Ammon's horn (tissue), 1 donor: ENCODE results near the gene CHAF1A.

Experiments used
- DNase-seq: peaks from one replicate; pipeline ENCODE4 v3.0.0-alpha.2; 2016; ENCODE audit warnings: low spot score

CHAF1A gene

GRCh38 chr19:4456843-4457653 lies 54.6 kb downstream of the CHAF1A start:
- DNase-seq = no peak

DNA sequence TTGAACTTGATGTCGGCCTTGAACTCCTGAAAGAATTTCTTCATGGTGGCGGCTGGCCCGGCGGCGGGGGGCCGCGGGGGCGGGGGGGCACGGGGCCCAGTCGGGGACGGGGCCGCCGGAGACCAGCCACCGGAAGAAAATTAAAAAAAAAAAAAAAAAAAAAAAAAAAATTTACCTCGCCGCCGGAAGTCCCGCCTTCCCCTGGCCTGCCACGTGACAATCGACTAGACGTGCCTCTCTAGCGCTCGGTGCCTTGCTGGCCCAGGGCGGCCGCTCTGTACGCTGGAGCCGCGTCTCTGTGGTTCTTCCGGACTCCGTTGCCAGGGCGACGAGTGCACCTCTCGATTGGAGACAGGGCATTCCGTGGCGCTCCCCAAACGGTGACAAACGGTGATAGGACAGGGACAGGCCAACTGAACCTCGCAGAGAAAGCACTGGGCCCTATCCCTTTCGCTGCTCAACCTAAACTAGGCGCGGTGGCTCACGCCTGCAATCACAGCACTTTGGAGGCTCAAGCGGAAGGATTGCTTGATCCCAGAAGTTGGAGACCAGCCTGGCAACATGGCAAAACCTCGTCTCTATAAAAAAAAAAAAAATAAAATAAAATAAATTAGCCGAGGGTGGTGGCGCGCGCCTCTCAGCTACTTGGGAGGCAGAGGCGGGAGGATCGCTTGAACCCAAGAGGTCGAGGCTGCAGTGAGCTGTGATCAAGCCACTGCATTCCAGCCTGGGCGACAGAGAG lies 55.4 kb downstream of the CHAF1A start, which contains the start of gene UBXN6:
Gene UBXN6 (minus strand): TSS at position 141 of the 742 bp plus-strand sequence. CDS start 97 bp downstream, at position 44.
- peak; percentile 99 for DNase-seq

DNA sequence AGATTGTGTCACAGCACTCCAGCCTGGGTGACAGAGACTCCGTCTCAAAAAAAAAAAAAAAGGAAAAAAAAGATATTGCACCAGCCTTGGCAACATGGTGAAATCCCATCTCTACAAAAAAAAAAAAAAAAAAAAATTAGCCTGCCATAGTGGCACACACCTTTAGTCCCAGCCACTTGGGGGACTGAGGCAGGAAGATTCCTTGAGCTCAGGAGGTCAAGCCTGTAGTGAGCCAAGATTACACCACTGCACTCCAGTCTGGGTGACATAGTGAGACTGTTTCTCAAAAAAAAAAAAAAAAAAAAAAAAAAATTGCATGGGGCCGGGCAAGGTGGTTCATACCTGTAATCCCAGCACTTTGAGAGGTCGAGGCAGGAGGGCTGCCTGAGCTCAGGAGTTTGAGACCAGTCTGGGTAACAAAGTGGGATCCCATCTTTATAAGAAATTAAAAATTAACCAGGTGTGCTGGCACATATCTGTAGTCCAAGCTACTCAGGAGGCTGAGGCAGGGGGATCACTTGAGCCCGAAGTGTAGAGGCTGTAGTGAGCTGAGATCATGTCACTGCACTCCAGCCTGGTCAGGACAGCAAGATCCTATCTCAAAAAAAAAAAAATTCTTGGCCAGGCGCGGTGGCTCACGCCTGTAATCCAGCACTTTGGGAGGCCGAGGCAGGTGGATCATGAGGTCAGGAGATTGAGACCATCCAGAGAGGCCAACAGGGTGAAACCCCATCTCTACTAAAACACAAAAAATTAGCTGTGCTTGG lies 62.6 kb downstream of the CHAF1A start:
- no peak for DNase-seq

- DNase-seq = no peak
Measured at GRCh38 chr19:4467835-4468234, 65.4 kb downstream of the CHAF1A start.

DNA sequence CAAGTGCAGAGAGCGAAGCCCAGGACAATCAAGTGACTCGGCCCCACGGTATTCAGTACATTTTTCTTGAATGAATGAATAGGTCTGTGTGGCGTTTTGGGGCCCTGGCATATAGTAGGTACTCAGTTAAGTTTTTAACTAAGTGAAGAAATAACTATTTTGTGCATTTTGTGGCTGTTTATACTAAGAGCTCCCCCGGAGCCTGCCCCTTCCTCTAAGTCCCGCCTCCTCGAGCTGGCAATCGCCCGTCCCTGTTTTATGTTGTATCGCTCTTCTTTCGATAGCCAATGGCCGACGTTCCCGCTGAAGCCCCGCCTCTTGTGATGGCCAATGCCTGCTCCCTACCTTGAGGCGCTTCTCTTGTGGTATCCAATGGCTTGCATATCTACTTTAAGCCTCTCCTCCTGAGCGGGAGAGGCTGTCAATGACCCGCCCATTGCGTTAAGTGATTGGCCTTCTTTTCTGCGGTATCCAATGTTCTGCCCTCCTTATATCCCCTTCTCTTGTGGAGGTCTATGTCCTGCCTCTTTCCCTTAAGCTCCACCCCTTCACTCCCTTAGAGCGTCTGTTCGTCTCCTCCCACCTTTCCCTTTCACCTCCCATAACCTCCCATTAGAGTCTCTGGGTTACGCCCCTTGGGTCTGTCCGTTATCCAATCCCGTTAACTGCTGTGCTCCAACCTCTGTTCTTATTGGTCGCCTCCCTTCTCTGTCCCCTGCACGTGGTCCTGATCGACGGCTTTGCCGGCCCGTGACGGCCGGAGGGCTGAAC lies 69.1 kb downstream of the CHAF1A start:
- peak; percentile 100 for DNase-seq

- no peak for DNase-seq
Measured at GRCh38 chr19:4472174-4472974, 69.9 kb downstream of the CHAF1A start, which contains the start of gene HDGFL2. TSS of gene HDGFL2 (plus strand) at chr19:4472297. CDS start at chr19:4472351, 54 bp downstream.

DNA sequence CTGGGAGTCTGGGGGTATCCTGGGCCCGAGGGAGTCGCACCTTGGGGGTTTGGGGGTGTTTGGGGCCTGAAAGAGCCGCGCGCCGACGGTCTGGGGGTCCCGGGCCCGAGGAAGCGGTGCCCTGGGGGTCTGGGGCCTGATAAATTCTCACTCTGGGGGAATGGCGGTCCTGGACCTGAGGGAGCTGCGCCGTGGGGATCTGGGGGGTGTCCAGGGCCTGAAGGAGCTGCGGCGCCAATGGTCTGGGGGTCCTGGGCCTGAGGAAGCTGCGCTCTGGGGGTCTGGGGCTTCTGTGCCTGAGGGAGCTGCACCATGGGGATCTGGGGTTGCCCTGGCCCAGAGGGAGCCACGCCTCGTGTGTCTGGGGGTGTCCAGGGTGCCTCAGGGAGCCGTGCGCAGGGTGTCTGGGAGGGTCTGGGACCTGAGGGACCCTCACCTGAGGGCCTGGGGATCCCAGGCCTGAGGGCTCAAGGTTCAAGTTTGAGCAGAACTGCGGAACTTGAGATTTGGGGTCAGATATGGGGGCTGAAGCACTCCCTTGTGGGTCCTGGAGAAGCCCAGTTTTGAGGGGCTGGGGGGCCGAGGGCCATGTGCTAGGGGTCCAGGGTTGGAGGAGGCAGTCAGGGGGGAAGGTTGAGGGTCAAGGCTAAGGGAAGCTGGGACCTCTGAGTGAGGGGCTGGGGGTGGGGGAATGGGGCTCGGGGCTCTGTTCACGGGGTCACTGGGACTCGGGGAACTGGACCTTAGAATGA lies 70.7 kb downstream of the CHAF1A start:
- no peak for DNase-seq

DNA sequence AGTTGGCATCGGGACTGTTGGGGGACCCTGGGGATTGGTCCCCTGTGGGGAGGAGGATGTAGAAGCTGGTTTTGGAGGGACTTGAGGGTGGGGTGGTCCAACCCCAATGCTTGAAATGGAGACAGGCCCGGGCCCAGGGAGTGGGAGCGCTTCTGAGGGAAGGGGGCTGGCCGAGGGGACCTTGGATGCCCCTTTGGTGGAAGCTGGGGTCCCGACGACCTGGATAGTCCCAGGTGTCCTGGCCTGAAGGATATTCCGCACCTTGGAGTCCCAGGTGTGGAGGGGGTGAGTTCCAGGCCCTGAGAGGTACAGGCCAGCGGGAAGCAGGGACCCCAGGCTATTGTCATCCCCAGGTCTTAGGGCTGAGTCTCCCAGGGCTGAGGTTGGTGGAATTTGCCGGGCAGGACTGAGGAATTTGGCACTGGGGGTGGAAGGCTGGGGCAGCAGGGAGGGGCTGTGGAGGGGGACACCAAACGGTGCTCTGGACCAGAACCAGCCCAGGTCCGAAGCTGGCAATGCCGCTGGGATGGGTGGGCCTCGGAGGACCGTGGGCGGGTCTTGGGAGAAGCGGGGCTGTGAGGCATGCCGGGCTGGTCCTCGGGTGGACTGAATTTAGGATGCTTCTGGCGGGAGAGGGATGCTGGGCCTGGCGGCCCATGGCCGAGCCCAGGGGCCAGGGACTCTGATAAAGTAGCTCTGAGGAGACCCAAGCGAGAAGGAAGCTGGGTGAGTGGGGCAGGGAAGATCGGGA lies 71.5 kb downstream of the CHAF1A start:
- DNase-seq = no peak

GRCh38 chr19:4474514-4475022 lies 72.1 kb downstream of the CHAF1A start:
- peak; percentile 82 for DNase-seq

DNA sequence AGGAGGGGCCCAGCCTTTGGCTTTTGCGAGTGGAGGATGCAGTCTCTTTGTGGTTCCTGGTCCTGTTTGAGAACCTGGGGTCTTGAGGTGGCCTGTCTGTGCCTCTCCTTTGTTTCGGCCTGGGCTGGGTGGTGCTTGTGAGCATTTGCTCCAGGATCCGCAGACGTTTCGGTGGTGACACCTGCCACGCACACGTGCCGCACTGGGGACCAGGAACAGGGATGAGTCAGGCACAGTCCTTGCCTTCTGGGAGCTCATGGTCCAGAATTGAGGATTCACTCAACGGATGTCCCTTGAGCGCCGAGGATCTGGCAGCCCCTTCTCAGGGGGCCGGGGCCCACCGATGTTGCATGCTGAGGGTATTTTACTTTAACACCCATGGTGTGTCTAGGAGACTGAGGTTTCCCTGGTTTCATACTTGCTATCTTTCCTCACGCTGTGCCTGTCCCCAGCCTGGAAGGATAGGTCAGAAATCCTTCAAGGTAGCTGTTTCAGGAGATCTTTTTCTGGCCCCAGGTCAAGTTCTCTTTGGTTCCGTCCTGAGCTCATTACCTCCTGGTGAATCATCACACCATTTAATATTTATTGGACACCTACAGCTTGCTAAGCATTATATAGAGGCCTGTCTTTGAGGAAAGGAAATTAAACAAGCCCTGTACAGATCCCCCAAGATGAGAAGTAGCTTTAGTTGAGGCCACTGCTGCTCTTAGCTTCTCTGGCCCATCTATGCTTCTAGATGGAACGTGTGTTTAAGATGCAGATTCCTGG lies 74.8 kb downstream of the CHAF1A start:
- no peak for DNase-seq

- DNase-seq = no peak
Measured at GRCh38 chr19:4482721-4483364, 80.4 kb downstream of the CHAF1A start.

DNA sequence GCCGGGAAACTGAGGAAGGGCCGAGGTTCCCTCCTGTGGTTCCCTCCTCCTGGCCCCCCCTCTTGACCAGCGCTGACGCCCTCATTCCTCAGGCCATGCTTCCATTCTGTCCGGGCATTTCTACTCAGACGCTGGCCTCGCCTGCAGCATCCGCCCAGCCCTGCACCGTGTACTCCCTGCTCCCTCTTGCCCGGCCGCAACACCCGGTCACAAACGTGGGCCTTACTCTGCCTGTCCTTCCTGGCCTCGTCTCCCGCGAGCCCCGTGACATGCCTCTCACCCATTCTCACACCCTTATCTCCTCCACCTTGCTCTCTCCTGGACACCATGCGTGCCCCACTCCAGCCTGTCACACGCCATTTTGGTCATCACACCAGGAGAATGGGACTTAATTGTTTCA lies 80.9 kb downstream of the CHAF1A start:
- DNase-seq = no peak

DNA sequence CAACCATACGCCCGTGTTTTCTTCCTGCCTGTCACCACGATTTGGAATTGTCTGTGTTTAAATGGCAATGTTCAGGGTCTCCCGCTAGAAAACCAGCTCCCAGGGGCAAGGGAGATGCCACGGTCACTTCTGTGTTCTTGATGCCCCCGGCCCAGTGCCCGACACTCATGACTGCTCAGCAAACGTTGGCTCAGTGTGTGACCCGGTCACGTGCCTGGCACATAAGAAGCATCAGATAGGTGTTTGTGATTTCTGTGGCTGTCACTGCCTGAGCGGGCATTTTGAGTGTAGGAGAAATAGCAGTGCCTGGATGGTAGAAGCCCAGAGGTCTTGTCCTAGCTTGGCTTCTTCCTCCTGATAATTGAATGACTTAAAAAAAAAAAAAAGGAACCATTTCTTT lies 85.1 kb downstream of the CHAF1A start:
- DNase-seq = no peak

GRCh38 chr19:4488496-4488895 lies 86.1 kb downstream of the CHAF1A start:
- DNase-seq = no peak

- DNase-seq = no peak
Measured at GRCh38 chr19:4491446-4491845, 89.0 kb downstream of the CHAF1A start.

DNA sequence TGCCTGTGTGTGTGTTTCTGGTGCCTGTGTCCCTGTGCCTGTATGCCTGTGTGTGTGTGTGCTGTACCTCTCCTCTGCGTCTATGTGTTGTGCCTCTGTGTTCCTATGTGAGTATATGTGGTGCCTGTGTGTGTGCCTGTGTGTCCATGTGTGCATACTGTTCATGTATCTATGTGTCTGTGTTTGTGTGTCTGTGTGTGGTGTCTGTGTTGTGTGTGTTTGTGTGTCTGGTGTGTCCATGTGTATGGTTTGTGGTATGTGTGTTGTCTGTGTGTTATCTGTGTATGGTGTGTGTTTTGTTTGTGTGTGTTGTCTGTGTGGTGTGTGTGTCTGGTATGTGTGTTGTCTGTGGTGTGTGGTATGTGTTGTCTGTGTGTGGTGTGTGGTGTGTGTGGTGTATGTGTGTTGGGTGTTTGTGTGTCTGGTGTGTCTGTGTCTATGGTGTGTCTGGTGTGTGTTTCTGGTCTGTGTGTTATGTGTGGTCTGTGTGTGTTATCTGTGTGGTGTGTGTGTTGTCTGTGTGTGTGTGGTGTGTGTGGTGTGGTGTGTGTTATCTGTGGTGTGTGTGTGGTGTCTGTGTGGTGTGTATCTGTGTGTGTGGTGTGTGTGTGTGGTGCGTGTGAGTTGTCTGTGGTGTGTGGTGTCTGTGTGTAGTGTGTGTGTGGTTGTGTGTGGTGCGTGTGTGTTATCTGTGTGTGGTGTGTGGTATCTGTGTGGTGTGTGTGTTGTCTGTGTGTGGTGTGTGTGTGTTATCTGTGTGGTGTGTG lies 90.1 kb downstream of the CHAF1A start:
- DNase-seq = no peak
